HEK293T (cell line): Measurements from ENCODE around the gene RASD2.

Experiments used
- ARNT ChIP-seq: fragments of 450-650 bp; IDR thresholded peaks from 2 replicates; pipeline ENCODE4 v1.6.1; 2017; ENCODE audit warnings: mild to moderate bottlenecking
- CTBP1 ChIP-seq: fragments of 450-650 bp; IDR thresholded peaks from 2 replicates; pipeline ENCODE4 v1.6.1; 2016; ENCODE audit warnings: borderline replicate concordance
- ELF4 ChIP-seq: fragments of 450-650 bp; IDR thresholded peaks from 2 replicates; pipeline ENCODE4 v1.6.1; 2017; ENCODE audit warnings: antibody characterized with exemption
- FOXK2 ChIP-seq: fragments of 450-650 bp; IDR thresholded peaks from 2 replicates; pipeline ENCODE4 v1.6.1; 2016; ENCODE audit warnings: mild to moderate bottlenecking
- LEF1 ChIP-seq: fragments of 450-650 bp; IDR thresholded peaks from 2 replicates; pipeline ENCODE4 v1.6.1; 2017; ENCODE audit warnings: mild to moderate bottlenecking, borderline replicate concordance
- SP1 ChIP-seq: fragments of 450-650 bp; IDR thresholded peaks from 2 replicates; pipeline ENCODE4 v1.6.1; 2017
- ZNF384 ChIP-seq: fragments of 450-650 bp; IDR thresholded peaks from 2 replicates; pipeline ENCODE4 v1.6.1; 2016
- TF ChIP-seq, protein P1 (sequence below): fragments of 450-650 bp; IDR thresholded peaks from 2 replicates; pipeline ENCODE4 v1.6.1; 2016

DNA sequence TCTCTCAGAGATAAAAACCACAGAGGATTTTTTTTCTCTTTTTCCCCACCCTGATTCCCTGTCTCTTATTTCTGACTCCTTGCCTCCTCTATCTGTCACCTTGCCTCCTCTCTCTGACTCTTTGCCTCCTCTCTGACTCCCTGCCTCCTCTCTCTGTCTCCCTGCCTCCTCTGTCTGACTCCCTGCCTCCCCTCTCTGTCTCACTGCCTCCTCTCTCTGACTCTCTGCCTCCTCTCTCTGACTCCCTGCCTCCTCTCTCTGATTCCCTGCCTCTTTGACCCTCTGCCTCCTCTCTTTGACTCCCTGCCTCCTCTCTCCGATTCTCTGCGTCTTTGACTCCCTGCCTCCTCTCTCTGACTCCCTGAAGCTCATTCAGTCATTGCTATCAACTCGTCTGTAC is 3.1 kb downstream of the RASD2 start:
- TF ChIP-seq FOXK2 (no peak), CTBP1 (no peak), LEF1 (no peak), ELF4 (no peak), ARNT (no peak), SP1 (no peak), ZNF384 (no peak)
- TF ChIP-seq, protein P1, sequence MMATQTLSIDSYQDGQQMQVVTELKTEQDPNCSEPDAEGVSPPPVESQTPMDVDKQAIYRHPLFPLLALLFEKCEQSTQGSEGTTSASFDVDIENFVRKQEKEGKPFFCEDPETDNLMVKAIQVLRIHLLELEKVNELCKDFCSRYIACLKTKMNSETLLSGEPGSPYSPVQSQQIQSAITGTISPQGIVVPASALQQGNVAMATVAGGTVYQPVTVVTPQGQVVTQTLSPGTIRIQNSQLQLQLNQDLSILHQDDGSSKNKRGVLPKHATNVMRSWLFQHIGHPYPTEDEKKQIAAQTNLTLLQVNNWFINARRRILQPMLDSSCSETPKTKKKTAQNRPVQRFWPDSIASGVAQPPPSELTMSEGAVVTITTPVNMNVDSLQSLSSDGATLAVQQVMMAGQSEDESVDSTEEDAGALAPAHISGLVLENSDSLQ = no peak
